Left lung (tissue), 10 donors: ENCODE measurements around the gene CDPF1. TPM values are rescaled to one million over a fixed set of nuclear protein-coding genes. Genes with fewer than 3 reads are reported as not detected.

Experiments used
- ATAC-seq: fragments of 200-7000 bp; cut with Tn5 transposase; one replicate; pipeline ENCODE4 v1.9.1; 2020; ENCODE audit warnings: moderate library complexity
- DNase-seq, 4 donors: peaks; one replicate each; pipeline ENCODE4 v3.0.0-alpha.2; 2013 to 2020
- H3K27ac ChIP-seq, 2 donors: fragments of 200-600 bp; sonication (generic) in 1 of 2; one replicate each; pipeline versions ENCODE4 v1.5.0 to v1.8.0; 2020 to 2021
- H3K27me3 ChIP-seq, 2 donors: fragments of 200-600 bp; sonication (generic) in 1 of 2; one replicate each; pipeline versions ENCODE4 v1.5.0 to v1.8.0; 2020 to 2021
- H3K36me3 ChIP-seq, 2 donors: fragments of 200-600 bp; sonication (generic) in 1 of 2; one replicate each; pipeline versions ENCODE4 v1.5.0 to v1.8.0; 2020 to 2021
- H3K4me1 ChIP-seq, 2 donors: fragments of 200-600 bp; one replicate each; pipeline ENCODE4 v1.8.0; 2021
- H3K4me3 ChIP-seq, 2 donors: fragments of 200-600 bp; sonication (generic) in 1 of 2; one replicate each; pipeline versions ENCODE4 v1.5.0 to v1.8.0; 2020 to 2021; ENCODE audit warnings: mild to moderate bottlenecking in 1 of 2
- H3K9me3 ChIP-seq, 2 donors: fragments of 200-600 bp; sonication (generic) in 1 of 2; one replicate each; pipeline versions ENCODE4 v1.5.0 to v1.8.0; 2020 to 2021
- intact Hi-C, 2 donors: fragments of 100-400 bp; cut with DNase I; formaldehyde crosslinking; loops; one replicate each; pipeline versions ENCODE4 v1.11.2 to v1.14.2; 2022
- polyA plus RNA-seq, 6 donors: library from polyadenylated mRNA; unstranded; fragments of 120-200 nt; gene quantifications; one replicate each; pipeline ENCODE4 v1.2.1, GENCODE V29; 2013; ENCODE audit not compliant: insufficient read length in 6 of 6
- total RNA-seq, 2 donors: library from RNA; stranded (reverse); fragmentation: NEBNext Ultra II Directional; extraction: Animal tissue kit (Norgen Biotek cat#: 25700); gene quantifications; one replicate each; pipeline ENCODE4 v1.2.1, GENCODE V29; 2021
- TF ChIP-seq, protein P1 (sequence below), 2 donors: fragments of 200-600 bp; sonication (generic) in 1 of 2; IDR thresholded peaks; one replicate each; pipeline versions ENCODE4 v1.5.0 to v1.8.0; 2021; ENCODE audit warnings: antibody characterized with exemption in 2 of 2
- donor health status: DM: no; HTN: yes; CAD: no.
- donor health status: DM: no; HTN: no; CAD: no.

The CDPF1 gene
- total and polyA plus RNA-seq, 8 donors: 7.7 to 13.5 (median 11.3) TPM

DNA sequence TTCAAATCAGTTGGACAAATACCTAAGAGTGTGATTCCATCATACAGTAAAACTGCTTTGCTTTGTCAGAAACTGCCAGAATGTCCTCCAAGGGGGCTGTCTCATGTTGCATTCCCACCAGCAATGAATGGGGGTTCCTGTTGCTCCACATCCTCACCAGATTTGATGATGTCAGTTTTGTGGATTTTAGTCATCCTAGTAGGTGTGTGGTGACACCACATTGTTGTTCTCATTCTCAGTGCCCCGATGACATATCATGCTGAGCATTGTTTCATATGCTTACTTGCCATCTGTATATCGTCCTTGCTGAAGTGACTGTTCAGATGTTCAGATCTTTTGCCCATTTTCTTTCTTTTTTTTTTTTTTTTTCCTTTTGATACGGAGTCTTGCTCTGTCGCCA lies 37.0 kb downstream of the CDPF1 start:
- no peak for ATAC-seq
- intact Hi-C loops: no loop called here

DNA sequence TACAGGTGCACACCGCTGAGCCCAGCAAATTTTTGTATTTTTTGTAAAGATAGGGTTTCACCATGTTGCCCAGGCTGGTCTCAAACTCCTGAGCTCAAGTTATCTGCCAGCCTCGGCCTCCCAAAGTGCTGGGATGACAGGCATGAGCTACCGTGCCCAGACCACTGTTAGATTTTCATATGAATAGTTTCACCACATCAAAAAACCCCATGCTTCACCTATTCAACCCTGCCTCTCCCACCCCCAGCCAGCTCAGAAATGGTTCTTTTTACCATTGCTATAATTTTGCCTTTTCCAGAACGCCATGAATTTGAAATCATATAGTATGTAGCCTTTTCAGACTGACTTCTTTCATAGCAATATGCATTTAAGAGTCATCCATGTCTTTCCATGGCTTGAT lies 37.9 kb downstream of the CDPF1 start:
- H3K4me1 ChIP-seq: no peaks in the 10 kb centered on the region
- H3K27ac ChIP-seq: no peak overlapping the region
- H3K27me3 ChIP-seq: no peaks in the 10 kb centered on the region
- ATAC-seq (no peak), DNase-seq (no peak)
- peaks cover 0 to 65% of the 10 kb centered on the region in 2 donors for H3K36me3 ChIP-seq
- TF ChIP-seq, protein P1, sequence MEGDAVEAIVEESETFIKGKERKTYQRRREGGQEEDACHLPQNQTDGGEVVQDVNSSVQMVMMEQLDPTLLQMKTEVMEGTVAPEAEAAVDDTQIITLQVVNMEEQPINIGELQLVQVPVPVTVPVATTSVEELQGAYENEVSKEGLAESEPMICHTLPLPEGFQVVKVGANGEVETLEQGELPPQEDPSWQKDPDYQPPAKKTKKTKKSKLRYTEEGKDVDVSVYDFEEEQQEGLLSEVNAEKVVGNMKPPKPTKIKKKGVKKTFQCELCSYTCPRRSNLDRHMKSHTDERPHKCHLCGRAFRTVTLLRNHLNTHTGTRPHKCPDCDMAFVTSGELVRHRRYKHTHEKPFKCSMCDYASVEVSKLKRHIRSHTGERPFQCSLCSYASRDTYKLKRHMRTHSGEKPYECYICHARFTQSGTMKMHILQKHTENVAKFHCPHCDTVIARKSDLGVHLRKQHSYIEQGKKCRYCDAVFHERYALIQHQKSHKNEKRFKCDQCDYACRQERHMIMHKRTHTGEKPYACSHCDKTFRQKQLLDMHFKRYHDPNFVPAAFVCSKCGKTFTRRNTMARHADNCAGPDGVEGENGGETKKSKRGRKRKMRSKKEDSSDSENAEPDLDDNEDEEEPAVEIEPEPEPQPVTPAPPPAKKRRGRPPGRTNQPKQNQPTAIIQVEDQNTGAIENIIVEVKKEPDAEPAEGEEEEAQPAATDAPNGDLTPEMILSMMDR (IDR thresholded peaks at IDR 0.05): no peak
- intact Hi-C loops: no loop called here
- no peak overlapping the region for H3K4me3 ChIP-seq
- H3K9me3 ChIP-seq: peaks cover 0 to 20% of the 10 kb centered on the region in 2 donors

More for the DNA sequence above, 37.0 kb downstream of the CDPF1 start:
- peaks cover 0 to 62% of the 10 kb centered on the region in 2 donors for H3K36me3 ChIP-seq
- TF ChIP-seq, protein P1 (IDR thresholded peaks at IDR 0.05): no peak
- no peak overlapping the region for H3K27ac ChIP-seq
- H3K27me3 ChIP-seq: no peaks in the 10 kb centered on the region
- H3K9me3 ChIP-seq: peaks cover 0 to 20% of the 10 kb centered on the region in 2 donors
- no peak for DNase-seq
- no peak overlapping the region for H3K4me3 ChIP-seq
- H3K4me1 ChIP-seq: no peaks in the 10 kb centered on the region

DNA sequence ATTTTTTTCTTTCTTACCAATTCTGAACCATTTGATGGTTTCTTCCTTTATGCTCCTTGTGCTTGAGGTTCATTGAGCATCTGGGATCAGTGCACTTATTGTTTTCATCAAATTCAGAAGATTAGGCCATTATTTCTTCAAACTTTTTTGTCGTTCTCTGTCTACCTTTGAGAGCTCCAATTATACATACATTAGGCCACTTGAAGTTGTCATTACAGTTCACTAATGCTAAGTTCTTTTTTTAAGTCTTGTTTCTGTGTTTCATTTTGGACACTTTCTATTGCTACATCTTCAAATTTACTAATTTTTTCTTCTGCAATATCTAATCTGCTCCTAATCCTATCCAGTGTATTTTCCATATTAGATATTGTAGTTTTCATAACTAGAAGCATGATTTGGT lies 40.8 kb downstream of the CDPF1 start:
- intact Hi-C loops: no loop called here
- ATAC-seq: no peak
- no peak overlapping the region for H3K4me3 ChIP-seq
- TF ChIP-seq, protein P1 (IDR thresholded peaks at IDR 0.05): no peak
- H3K36me3 ChIP-seq: peaks cover 0 to 48% of the 10 kb centered on the region in 2 donors
- H3K4me1 ChIP-seq: no peaks in the 10 kb centered on the region
- no peak for DNase-seq
- H3K9me3 ChIP-seq: peaks cover 0 to 26% of the 10 kb centered on the region in 2 donors
- no peaks in the 10 kb centered on the region for H3K27me3 ChIP-seq
- no peak overlapping the region for H3K27ac ChIP-seq

DNA sequence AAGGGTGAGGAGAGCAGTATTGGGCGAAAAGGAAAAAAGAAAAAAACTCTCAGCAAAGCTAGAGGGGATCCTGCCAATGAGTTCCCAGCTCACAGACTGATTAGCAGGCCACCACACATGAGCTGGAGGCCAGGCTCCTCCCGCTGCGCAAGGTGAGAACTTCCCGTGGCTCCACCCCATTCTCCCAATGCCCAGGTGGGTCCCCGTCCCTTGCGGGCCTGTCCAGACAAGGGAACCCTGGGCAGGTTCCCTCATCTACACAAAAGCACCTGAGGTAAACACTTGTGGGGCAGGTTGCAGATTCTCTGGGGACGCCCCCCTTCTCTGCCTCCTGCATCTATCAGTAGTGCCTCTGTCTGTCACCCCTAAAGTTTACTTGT lies 46.5 kb downstream of the CDPF1 start:
- TF ChIP-seq, protein P1 (IDR thresholded peaks at IDR 0.05): no peak
- H3K27ac ChIP-seq: no peak overlapping the region
- DNase-seq: no peak
- no peaks in the 10 kb centered on the region for H3K4me1 ChIP-seq
- peaks cover 0 to 50% of the 10 kb centered on the region in 2 donors for H3K36me3 ChIP-seq
- no peak overlapping the region for H3K4me3 ChIP-seq
- H3K9me3 ChIP-seq: peaks cover 0 to 11% of the 10 kb centered on the region in 2 donors
- intact Hi-C loops: no loop called here
- no peak for ATAC-seq
- no peaks in the 10 kb centered on the region for H3K27me3 ChIP-seq

DNA sequence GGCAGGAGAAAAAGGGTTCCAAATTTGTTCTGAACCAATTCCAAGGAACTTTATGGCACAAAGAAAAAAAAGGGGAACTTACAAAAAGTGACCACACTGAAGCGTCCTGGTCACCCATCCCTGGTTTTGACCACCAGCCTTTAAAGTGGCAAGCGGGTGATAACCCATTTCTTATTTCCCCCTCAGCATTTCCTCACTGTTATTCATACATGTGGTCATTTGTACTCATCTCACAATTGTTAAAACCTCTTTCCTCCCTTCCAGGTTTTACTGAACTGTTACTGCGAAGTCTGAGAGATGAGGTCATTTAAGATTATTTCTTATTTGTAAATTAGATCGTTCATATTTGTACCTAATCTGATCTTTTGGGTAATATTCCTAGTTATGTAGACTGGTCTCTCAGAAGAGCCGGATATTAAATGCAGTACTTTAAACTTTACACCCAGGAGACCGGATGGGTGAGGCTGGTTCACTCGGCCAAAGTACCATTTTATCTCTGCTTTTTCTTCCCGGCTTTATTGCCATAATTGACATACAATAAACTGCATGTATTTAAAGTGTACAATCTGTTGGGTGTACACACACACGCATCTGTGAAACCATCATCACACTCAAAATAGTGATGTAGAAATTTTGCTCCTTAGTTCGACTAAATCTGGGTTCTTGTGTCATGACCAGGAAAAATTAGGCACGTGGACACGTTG lies 47.0 kb downstream of the CDPF1 start:
- DNase-seq (no peak), ATAC-seq (no peak)
- Histone ChIP-seq H3K9me3 (peaks cover 0 to 9% of the 10 kb centered on the region in 2 donors), H3K27me3 (no peaks in the 10 kb centered on the region), H3K4me1 (no peaks in the 10 kb centered on the region), H3K4me3 (no peak overlapping the region), H3K27ac (no peak overlapping the region), H3K36me3 (peaks cover 0 to 50% of the 10 kb centered on the region in 2 donors)
- TF ChIP-seq, protein P1 (IDR thresholded peaks at IDR 0.05): no peak
- intact Hi-C loops: no loop called here
